HG03520 (cell line): ENCODE measurements around the gene CDC42EP1.
"Not testable (repeated sequence)": the region's sequence is repeated elsewhere in the genome, so short reads cannot be mapped to it uniquely, and the experiment has no call there.

Experiments used
- ATAC-seq: cut with Tn5 transposase; IDR thresholded peaks from one replicate; pipeline ENCODE4 v1.9.1; 2021; ENCODE audit warnings: mild to moderate bottlenecking, moderate library complexity; ENCODE audit not compliant: unreplicated experiment

CDC42EP1 gene

GRCh38 chr22:37559901-37560607 is at the start of gene CDC42EP1:
CDC42EP1 (plus strand) TSS chr22:37560480; CDS start chr22:37566350, 5,870 bp downstream.
- no peak for ATAC-seq

GRCh38 chr22:37511395-37512104 is 48.7 kb upstream of the CDC42EP1 start:
- ATAC-seq, result no peak

GRCh38 chr22:37514526-37515051 is 45.7 kb upstream of the CDC42EP1 start:
- no peak for ATAC-seq

- no peak for ATAC-seq
These were observed 44.4 kb upstream of the CDC42EP1 start for GRCh38 chr22:37515901-37516300.

GRCh38 chr22:37516456-37516855 is 43.8 kb upstream of the CDC42EP1 start:
- no peak for ATAC-seq

- no peak for ATAC-seq
These were observed 42.3 kb upstream of the CDC42EP1 start for GRCh38 chr22:37517826-37518450.

GRCh38 chr22:37518509-37519267 is 41.6 kb upstream of the CDC42EP1 start:
- no peak for ATAC-seq

- ATAC-seq, result no peak
These were observed 40.7 kb upstream of the CDC42EP1 start, which contains the start of gene CARD10 for GRCh38 chr22:37519268-37520195. CARD10 (minus strand) TSS chr22:37519415; CDS start chr22:37519200, 215 bp downstream.

- no peak for ATAC-seq
These were observed 39.5 kb upstream of the CDC42EP1 start for GRCh38 chr22:37520776-37521191.

- ATAC-seq, result no peak
These were observed 39.0 kb upstream of the CDC42EP1 start for GRCh38 chr22:37521236-37521739.

GRCh38 chr22:37522482-37522881 is 37.8 kb upstream of the CDC42EP1 start:
- ATAC-seq, result no peak

GRCh38 chr22:37525073-37525745 is 35.1 kb upstream of the CDC42EP1 start:
- ATAC-seq, result no peak

GRCh38 chr22:37525746-37526350 is 34.4 kb upstream of the CDC42EP1 start:
- ATAC-seq, result no peak

- ATAC-seq, result no peak
These were observed 33.9 kb upstream of the CDC42EP1 start for GRCh38 chr22:37526376-37526775.

GRCh38 chr22:37527081-37527752 is 33.1 kb upstream of the CDC42EP1 start:
- ATAC-seq, result not testable (repeated sequence)

- ATAC-seq, result not testable (repeated sequence)
These were observed 32.3 kb upstream of the CDC42EP1 start for GRCh38 chr22:37527952-37528351.

- no peak for ATAC-seq
These were observed 30.5 kb upstream of the CDC42EP1 start for GRCh38 chr22:37529652-37530345.
